Pulmonary artery endothelial cell (primary cell): ENCODE measurements around the gene UCP1. TPM values are rescaled to one million over a fixed set of nuclear protein-coding genes. Genes with fewer than 3 reads are reported as not detected.

Source experiments
- DNase-seq: peaks from one replicate; pipeline ENCODE4 v3.0.0-alpha.2; 2011; ENCODE audit warnings: low read depth, low spot score
- total RNA-seq: library from RNA; depleted of rRNA; stranded (reverse); fragments of >200 nt; gene quantifications from 2 replicates; pipeline ENCODE4 v1.2.3, GENCODE V29; 2014

Gene UCP1, protein sequence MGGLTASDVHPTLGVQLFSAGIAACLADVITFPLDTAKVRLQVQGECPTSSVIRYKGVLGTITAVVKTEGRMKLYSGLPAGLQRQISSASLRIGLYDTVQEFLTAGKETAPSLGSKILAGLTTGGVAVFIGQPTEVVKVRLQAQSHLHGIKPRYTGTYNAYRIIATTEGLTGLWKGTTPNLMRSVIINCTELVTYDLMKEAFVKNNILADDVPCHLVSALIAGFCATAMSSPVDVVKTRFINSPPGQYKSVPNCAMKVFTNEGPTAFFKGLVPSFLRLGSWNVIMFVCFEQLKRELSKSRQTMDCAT
- not detected in 2 replicates for total RNA-seq

- DNase-seq: no peak
Observed at GRCh38 chr4:140568507-140569306, at the start of gene UCP1. Gene UCP1 (minus strand): TSS chr4:140568961. CDS start chr4:140568729, 232 bp downstream.

DNA sequence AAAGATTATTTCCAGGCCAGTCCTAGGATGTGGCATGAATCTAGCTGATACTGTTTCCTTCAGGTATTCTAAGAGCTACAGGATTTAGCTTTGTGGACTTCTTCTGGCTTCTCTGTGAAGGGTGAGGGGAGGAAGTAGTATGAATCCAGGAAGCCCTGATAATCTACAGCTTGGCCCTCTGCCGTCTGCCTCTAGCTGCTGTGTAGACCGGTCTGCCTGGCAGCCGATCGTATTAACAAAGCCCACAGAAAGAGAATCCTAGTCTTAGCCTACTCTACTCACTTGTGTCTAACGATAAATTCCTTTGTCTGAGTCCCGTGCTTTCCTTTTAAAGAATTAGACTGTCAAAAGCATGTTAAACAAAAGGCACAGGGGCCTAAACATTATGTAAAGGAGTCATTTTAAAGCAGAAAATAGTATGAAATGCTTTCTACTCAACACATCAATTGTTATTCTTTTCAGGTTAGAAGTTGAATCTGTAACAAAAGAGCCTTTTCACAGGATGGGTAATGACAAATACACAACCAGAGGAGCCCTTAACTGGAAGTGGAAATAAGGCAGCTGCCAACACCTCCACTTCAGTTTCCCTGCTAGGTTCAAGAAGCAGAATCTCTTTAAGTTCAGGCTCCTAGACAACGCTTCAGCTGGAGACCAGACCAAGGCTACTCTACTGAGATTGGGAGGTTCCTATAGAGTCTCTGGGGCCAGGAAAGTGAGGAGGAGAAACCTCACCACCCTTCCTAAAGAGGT is 48.9 kb upstream of the UCP1 start:
- DNase-seq: no peak

- DNase-seq: no peak
Observed at GRCh38 chr4:140615451-140615850, 46.7 kb upstream of the UCP1 start.

DNA sequence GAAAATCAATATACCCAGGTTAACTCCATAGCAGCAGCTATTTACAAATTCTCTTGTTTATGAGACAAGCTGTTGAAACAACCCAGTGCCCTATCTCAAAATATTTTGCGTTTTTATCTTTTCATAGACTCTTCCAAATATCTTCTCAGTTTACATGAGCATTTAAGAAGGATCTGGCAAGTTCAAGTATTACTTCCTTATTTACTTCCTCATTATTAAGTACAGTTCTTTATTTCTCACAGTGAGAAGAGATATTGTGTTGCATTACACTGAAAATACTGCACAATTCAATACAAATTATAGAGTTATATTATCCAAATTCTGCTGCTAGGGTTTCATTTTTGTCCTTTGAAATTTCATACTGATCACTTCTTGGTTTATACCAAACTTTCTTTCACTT is 43.6 kb upstream of the UCP1 start:
- no peak for DNase-seq

GRCh38 chr4:140611854-140612253 is 43.1 kb upstream of the UCP1 start:
- DNase-seq: no peak

DNA sequence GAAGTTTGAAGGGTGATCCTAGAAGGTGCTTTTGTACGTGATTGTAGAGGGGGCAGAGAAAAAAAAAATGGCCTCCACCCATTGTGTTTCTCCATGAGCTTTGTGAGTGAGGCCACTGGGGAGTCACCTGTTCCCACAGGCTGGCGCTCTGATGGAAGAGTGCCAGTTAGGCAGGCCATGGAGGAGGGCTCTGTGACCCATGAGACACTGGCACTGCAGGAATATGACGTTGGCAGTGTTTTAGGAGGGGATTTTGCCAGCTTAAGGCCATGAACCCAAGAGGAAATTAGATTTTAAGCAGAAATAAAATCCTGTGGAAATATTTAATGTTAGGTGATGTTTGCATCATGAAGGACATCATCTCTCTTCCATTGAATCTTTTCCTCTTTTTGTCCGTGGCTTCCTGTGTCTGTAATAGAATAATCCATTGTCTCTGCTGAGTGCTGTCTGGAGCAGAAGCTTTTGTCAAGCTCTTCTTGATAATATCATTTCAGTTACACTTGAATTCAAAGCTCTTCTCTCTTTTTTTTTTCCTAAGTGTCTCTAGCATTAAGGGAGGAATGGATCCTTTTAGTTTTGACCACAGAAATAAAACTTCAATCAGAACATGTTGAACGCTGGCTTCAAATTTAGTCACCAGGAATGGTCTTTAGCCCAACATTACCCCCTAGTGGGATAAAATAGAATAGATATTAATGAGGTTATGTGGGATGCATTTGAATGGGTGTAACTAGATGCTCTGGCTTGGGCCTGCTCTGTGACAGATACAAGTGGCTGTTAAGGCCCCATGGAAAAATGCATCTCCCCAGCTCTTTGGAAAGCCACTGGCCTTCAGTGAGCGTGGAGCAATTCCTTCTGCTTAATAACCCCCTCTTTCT is 41.0 kb upstream of the UCP1 start:
- peak; percentile 8 for DNase-seq

- no peak for DNase-seq
Observed at GRCh38 chr4:140607852-140608251, 39.1 kb upstream of the UCP1 start.

DNA sequence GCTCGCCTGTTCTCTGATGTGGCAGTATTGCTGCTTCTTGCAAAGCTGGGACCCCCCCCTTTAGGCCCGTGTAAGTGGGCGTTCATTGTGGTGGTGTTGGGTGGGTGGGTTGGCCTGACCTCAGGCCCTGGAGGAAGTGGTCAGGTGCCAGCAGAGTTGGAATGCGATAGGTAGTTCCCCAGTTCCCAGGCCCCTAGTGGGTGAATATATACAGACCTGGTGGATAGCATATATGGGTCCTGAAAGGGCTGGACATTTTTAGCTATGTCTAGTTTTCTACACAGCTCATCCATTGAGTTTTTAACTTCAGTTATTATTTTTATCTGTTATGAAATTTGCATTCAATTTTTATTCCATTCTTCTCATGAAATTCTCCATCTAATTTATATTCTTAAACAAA is 35.8 kb upstream of the UCP1 start:
- no peak for DNase-seq

GRCh38 chr4:140603286-140603685 is 34.5 kb upstream of the UCP1 start:
- no peak for DNase-seq

DNA sequence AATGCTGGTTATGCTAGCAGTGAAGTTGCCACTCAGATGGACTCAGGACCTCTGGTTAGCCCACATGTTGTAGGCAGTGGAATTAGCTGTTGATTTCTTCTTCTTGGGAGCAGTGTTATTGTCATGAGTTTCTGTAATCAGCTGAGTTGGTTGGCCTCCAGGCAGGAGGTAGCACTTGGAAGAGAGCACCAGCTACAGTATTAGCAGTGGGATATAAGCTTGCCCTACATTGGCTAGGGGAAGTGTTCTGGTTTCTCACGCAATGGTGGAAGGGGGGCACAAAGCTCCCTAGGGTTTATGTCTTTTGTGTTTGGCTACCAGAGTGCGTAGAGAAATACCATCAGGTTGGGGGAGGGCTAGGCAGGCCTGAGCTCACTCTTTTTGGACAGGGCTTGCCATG is 34.0 kb upstream of the UCP1 start:
- no peak for DNase-seq

DNA sequence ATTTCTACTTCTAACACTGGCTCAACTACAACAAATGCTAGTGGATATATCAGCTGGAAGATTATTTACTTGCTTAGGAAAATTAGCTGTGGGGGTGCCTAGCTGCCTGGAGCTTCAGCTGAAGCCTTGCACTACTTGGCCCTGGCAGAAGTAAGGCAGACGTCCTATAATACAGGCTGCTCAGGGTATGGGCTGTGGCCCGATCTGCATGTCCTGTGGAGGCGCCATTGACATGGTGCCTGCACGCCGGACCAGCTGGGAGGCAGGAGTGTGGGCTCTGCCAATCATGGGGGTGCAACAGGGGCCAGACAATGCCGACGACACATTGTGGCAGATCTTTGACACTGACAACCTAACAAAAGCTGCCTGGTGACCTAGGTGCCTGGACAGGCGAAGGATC is 31.6 kb upstream of the UCP1 start:
- no peak for DNase-seq

DNA sequence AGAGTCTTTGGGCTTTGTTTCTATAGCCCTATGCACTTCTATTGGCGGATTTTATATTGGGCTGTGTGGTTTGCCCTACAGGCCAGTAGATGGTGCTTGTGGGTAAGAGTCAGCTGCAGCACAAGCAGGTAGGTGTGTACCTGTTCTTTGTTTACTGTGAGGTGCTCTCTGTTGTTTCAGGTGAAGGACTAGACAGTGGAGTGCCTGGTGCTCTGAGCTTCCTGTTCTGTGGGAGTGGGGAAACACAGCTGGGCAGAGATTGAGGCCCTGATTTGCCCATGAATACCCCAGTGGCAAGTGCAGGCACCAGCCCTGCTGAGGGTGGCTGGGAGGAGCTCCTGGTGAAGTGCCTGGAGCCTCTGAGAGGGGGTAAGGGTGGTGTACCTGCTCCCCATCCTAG is 26.3 kb upstream of the UCP1 start:
- DNase-seq: no peak

GRCh38 chr4:140584439-140584838 is 15.7 kb upstream of the UCP1 start:
- DNase-seq: no peak

- DNase-seq: no peak
Observed at GRCh38 chr4:140581078-140581477, 12.3 kb upstream of the UCP1 start.

GRCh38 chr4:140579278-140579677 is 10.5 kb upstream of the UCP1 start:
- no peak for DNase-seq

- no peak for DNase-seq
Observed at GRCh38 chr4:140575489-140575888, 6.7 kb upstream of the UCP1 start.

DNA sequence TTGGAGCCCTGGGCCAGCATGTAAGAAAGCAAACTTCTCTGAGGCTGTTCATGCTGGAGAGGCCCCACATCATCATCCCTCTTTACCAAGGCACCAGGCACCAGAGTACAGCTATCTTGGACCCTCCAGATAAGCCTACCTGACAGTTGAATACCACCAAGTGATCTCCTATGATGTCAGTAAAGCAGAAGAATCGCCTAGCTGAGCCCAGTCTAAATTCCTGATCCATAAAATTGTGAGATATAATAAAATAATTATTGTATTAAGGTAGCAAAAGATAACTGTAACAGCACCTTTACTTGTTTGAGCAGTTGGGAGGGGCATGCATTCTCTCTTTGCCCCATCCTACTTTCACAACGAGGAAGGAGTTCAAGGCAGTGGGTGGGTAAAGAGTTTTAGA is 2.9 kb upstream of the UCP1 start:
- DNase-seq: no peak

DNA sequence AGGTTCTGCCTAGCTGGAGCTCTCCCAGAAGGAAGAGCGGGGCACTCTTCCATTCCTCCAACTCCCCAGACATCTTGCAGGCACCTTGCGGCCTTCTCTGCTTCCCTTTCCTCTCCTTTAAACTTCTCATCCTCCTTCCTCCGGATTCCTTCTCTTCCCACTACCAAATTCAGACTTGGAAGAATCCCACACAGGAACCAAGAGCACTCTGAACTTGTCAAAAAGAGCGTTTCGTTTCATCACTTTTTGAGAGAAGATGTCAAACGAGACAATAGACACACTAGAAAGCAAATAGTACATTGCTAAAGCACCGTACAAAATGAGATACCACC is 512 bp upstream of the UCP1 start:
- no peak for DNase-seq

GRCh38 chr4:140559696-140560095 is 9.1 kb downstream of the UCP1 start:
- DNase-seq: no peak

- DNase-seq: no peak
Observed at GRCh38 chr4:140557831-140558435, 10.8 kb downstream of the UCP1 start.
